Naive B cell (primary cell): ENCODE results near the gene MYO5A. TPM values are rescaled to one million over a fixed set of nuclear protein-coding genes. Genes with fewer than 3 reads are reported as not detected.

Experiments
- ATAC-seq, 2 donors: fragments of 150-1000 bp; cut with Tn5 transposase; 2 replicates each; pipeline ENCODE4 v1.10.0; 2021; ENCODE audit warnings: low read depth in 2 of 2, mild to moderate bottlenecking in 2 of 2, moderate library complexity in 2 of 2
- DNase-seq: peaks from one replicate; pipeline ENCODE4 v3.0.0; 2022
- H3K27ac Mint-ChIP-seq, 6 donors: one replicate each; pipeline ENCODE4 v1.8.0; 2020 to 2022; ENCODE audit warnings: mild to moderate bottlenecking in 6 of 6, mixed read lengths in 6 of 6, moderate library complexity in 5 of 6, inconsistent platforms in 2 of 6
- H3K27me3 Mint-ChIP-seq, 3 donors: one replicate each; pipeline ENCODE4 v1.8.0; 2021 to 2022; ENCODE audit warnings: mixed read lengths in 3 of 3, mild to moderate bottlenecking in 1 of 3
- H3K36me3 Mint-ChIP-seq, 2 donors: one replicate each; pipeline ENCODE4 v1.8.0; 2020 to 2022; ENCODE audit warnings: mixed read lengths in 2 of 2, inconsistent platforms in 1 of 2, mild to moderate bottlenecking in 1 of 2
- H3K4me1 Mint-ChIP-seq, 3 donors: one replicate each; pipeline ENCODE4 v1.8.0; 2020 to 2022; ENCODE audit warnings: mixed read lengths in 3 of 3, inconsistent platforms in 1 of 3, mild to moderate bottlenecking in 1 of 3, moderate library complexity in 1 of 3
- H3K4me3 Mint-ChIP-seq, 8 donors: one replicate each; pipeline ENCODE4 v1.8.0; 2020 to 2022; ENCODE audit warnings: mild to moderate bottlenecking in 8 of 8, mixed read lengths in 8 of 8, moderate library complexity in 8 of 8, inconsistent platforms in 2 of 8
- H3K9me3 Mint-ChIP-seq, 7 donors: one replicate each; pipeline ENCODE4 v1.8.0; 2020 to 2022; ENCODE audit warnings: mixed read lengths in 7 of 7, mild to moderate bottlenecking in 5 of 7, inconsistent platforms in 2 of 7, moderate library complexity in 1 of 7
- polyA plus RNA-seq, 6 donors: library from polyadenylated mRNA; unstranded; fragments of 300-500 nt; fragmentation: Illumina TruSeq; gene quantifications; one replicate each; pipeline ENCODE4 v1.2.3, GENCODE V29; 2021; ENCODE audit warnings: low read depth in 6 of 6

The MYO5A gene
- polyA plus RNA-seq, 6 donors from 2014 or later: 3.8 to 15.0 (median 9.3) TPM

DNA sequence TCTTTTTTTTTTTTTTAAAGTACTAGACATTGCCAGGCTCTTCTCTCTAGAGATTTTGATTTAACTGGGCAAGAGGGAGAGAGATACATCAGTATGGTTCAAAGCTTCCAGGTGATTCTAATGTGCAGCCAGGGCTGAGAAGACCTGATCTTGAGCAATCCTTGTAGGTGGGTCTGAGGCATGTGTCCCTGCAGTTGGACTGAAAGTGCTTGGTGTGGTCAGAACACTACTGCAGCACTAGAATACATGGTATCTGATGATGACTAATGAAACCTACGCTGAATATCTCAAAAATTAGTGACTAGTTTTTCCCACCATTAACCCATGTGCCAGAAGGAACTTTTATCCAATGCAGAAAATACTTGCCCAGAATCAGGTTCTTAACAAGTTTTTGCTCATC lies 198.7 kb downstream of the MYO5A start:
- ATAC-seq (no peak), DNase-seq (no peak)
- H3K9me3 Mint-ChIP-seq: no peaks in the 10 kb centered on the region
- H3K4me3 Mint-ChIP-seq: no peak overlapping the region
- H3K36me3 Mint-ChIP-seq: peaks cover 27 to 40% of the 10 kb centered on the region in 2 donors
- H3K27ac Mint-ChIP-seq: no peak overlapping the region
- no peaks in the 10 kb centered on the region for H3K27me3 Mint-ChIP-seq
- peaks cover 8 to 11% (median 8%) of the 10 kb centered on the region in 3 donors for H3K4me1 Mint-ChIP-seq

- Mint-ChIP-seq H3K27me3 (no peaks in the 10 kb centered on the region), H3K4me3 (no peak overlapping the region), H3K9me3 (no peaks in the 10 kb centered on the region), H3K4me1 (peaks cover 8 to 11% (median 8%) of the 10 kb centered on the region in 3 donors), H3K27ac (no peak overlapping the region), H3K36me3 (peaks cover 22 to 38% of the 10 kb centered on the region in 2 donors)
- DNase-seq: no peak
- no peak for ATAC-seq
These were observed 199.5 kb downstream of the MYO5A start for GRCh38 chr15:52329150-52329549.

DNA sequence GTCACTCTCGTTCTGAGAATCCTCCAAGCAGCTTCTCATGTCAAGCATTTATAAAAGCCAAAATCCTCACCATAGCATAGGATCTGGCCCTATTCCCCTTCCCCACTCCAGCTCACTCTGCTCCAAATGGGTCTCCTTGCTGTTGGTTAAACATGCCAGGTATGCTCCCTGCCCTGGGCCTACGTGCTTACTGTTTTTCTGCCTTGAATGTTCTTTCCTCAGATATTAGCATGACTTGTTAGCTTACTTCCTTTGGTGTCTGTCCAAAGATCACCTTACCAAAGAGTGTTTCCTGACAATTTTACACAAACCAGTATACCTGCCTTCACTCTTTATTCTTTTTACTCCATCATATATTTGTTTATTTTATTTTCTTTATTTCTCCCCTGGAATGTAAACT lies 200.0 kb downstream of the MYO5A start:
- Mint-ChIP-seq H3K27me3 (no peaks in the 10 kb centered on the region), H3K4me1 (peaks cover 8 to 11% (median 8%) of the 10 kb centered on the region in 3 donors), H3K27ac (peak overlapping the region in 1 of 6 donors; percentile 52), H3K9me3 (no peaks in the 10 kb centered on the region), H3K36me3 (peaks cover 22 to 38% of the 10 kb centered on the region in 2 donors), H3K4me3 (no peak overlapping the region)
- no peak for ATAC-seq
- DNase-seq: no peak

- Mint-ChIP-seq H3K27me3 (no peaks in the 10 kb centered on the region), H3K4me1 (peaks cover 6 to 7% (median 6%) of the 10 kb centered on the region in 3 donors), H3K4me3 (no peak overlapping the region), H3K36me3 (peaks cover 24 to 43% of the 10 kb centered on the region in 2 donors), H3K9me3 (no peaks in the 10 kb centered on the region), H3K27ac (no peak overlapping the region)
- DNase-seq (no peak), ATAC-seq (no peak)
These were observed 201.9 kb downstream of the MYO5A start for GRCh38 chr15:52326756-52327155.

GRCh38 chr15:52324109-52324508 lies 204.6 kb downstream of the MYO5A start:
- no peak for ATAC-seq
- H3K9me3 Mint-ChIP-seq: no peaks in the 10 kb centered on the region
- H3K27ac Mint-ChIP-seq: peak overlapping the region in 1 of 6 donors; percentile 56
- H3K36me3 Mint-ChIP-seq: peaks cover 43 to 60% of the 10 kb centered on the region in 2 donors
- no peak for DNase-seq
- H3K4me3 Mint-ChIP-seq: no peak overlapping the region
- H3K4me1 Mint-ChIP-seq: no peaks in the 10 kb centered on the region
- H3K27me3 Mint-ChIP-seq: no peaks in the 10 kb centered on the region

DNA sequence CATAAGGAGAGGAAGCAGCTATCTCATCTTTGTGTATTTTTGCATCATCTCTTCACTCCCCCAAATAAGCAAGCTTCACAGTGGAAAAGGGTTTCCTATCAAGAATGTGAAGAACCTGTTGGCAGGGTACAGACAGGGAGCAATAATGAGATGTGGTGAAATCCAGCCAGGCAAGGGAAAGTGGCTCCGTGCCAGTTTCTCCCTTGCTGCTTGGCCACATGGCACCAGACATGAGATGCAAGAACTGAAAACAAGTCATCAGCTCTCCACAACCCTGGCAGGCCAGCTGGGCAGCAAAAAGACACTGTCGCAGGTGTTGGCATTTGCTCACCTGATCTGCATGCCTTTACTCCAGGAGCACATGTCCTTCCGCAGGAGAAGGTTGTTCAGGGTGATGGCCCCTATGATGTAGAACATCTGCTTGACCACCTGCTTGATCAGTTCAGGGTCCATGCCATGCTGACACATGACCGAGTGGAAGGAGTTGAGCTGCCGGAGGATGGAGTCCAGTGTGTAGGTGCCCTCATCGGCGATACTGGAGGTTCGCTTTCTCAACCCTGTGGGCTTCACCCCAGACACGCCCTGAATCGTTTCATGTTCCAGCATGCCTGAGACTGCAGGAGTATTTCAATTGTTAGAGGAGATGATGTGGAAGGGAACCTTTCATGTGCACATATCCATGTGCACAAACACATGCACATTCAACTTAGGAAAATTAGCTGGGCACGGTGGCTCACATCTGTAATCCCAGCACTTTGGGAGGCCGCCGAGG lies 209.8 kb downstream of the MYO5A start:
- Mint-ChIP-seq H3K27me3 (no peaks in the 10 kb centered on the region), H3K4me1 (no peaks in the 10 kb centered on the region), H3K4me3 (no peak overlapping the region), H3K27ac (no peak overlapping the region), H3K9me3 (no peaks in the 10 kb centered on the region), H3K36me3 (peaks cover 44 to 51% of the 10 kb centered on the region in 2 donors)
- ATAC-seq (no peak), DNase-seq (no peak)

GRCh38 chr15:52317688-52318087 lies 211.0 kb downstream of the MYO5A start:
- no peak for DNase-seq
- Mint-ChIP-seq H3K27me3 (no peaks in the 10 kb centered on the region), H3K36me3 (peaks cover 52 to 54% of the 10 kb centered on the region in 2 donors), H3K4me3 (no peak overlapping the region), H3K9me3 (no peaks in the 10 kb centered on the region), H3K4me1 (no peaks in the 10 kb centered on the region), H3K27ac (peak overlapping the region in 2 of 6 donors; percentile 66 to 89)
- no peak for ATAC-seq

DNA sequence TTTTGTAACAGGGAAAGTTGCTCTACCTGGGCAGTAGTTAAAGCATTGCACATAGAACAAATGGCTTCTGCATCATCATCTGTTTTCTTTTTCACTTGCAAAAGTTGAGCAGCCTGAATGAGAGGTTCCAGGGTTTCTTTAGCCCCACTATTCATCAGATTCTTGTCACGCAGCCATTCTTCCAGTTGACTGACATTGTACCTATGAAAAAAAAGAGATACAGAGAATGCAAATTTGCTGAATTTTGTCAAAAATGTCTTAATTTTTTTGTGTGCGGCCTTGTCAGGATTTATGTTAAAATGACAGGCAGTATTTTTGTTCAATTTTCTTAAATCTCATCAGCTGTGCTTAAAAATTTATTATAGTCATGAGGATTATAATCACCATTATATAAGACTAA lies 211.7 kb downstream of the MYO5A start:
- no peaks in the 10 kb centered on the region for H3K27me3 Mint-ChIP-seq
- DNase-seq (no peak), ATAC-seq (no peak)
- no peaks in the 10 kb centered on the region for H3K9me3 Mint-ChIP-seq
- H3K4me1 Mint-ChIP-seq: no peaks in the 10 kb centered on the region
- peak overlapping the region in 1 of 6 donors; percentile 66 for H3K27ac Mint-ChIP-seq
- H3K4me3 Mint-ChIP-seq: no peak overlapping the region
- H3K36me3 Mint-ChIP-seq: peaks cover 52 to 54% of the 10 kb centered on the region in 2 donors

DNA sequence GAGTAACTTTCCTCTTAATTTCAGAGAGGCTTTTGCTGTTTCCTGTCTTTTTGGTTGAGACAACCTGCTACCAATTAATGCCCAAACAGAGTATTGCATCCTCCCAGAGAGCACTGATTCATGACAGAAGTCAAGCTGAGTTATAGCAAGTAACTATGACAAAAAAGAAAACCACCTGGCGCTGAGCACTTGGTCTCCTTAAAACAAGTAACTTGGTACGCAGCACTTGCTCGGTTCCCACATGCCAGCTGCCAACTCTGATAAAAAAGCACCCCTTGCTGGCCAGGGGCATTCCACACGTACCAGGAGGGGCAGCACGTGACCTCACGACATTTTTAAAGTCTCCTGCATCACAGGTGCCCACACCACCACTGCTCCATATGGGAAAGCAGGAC lies 219.5 kb downstream of the MYO5A start:
- Mint-ChIP-seq H3K4me1 (peaks cover 17 to 25% (median 22%) of the 10 kb centered on the region in 3 donors), H3K27ac (peak overlapping the region in 5 of 6 donors; percentile 19 to 85 (median 60)), H3K9me3 (no peaks in the 10 kb centered on the region), H3K36me3 (peaks cover 21 to 28% of the 10 kb centered on the region in 2 donors), H3K27me3 (no peaks in the 10 kb centered on the region), H3K4me3 (peak overlapping the region in 5 of 8 donors; percentile 7 to 50 (median 35))
- ATAC-seq (peak; percentile 80 to 84), DNase-seq (peak; percentile 16)

GRCh38 chr15:52308446-52309153 lies 220.1 kb downstream of the MYO5A start:
- peaks cover 22 to 25% (median 22%) of the 10 kb centered on the region in 3 donors for H3K4me1 Mint-ChIP-seq
- H3K27me3 Mint-ChIP-seq: no peaks in the 10 kb centered on the region
- peaks cover 18 to 22% of the 10 kb centered on the region in 2 donors for H3K36me3 Mint-ChIP-seq
- H3K4me3 Mint-ChIP-seq: peak overlapping the region in 6 of 8 donors; percentile 9 to 74 (median 42)
- peak overlapping the region in 5 of 6 donors; percentile 2 to 85 (median 60) for H3K27ac Mint-ChIP-seq
- DNase-seq: no peak
- peak; percentile 59 to 68 for ATAC-seq
- no peaks in the 10 kb centered on the region for H3K9me3 Mint-ChIP-seq

- no peak for ATAC-seq
- no peak for DNase-seq
- H3K4me1 Mint-ChIP-seq: peaks cover 22 to 26% (median 25%) of the 10 kb centered on the region in 3 donors
- no peaks in the 10 kb centered on the region for H3K27me3 Mint-ChIP-seq
- peaks cover 13 to 17% of the 10 kb centered on the region in 2 donors for H3K36me3 Mint-ChIP-seq
- H3K4me3 Mint-ChIP-seq: no peak overlapping the region
- H3K9me3 Mint-ChIP-seq: no peaks in the 10 kb centered on the region
- H3K27ac Mint-ChIP-seq: no peak overlapping the region
These were observed 220.8 kb downstream of the MYO5A start for GRCh38 chr15:52307847-52308246.

DNA sequence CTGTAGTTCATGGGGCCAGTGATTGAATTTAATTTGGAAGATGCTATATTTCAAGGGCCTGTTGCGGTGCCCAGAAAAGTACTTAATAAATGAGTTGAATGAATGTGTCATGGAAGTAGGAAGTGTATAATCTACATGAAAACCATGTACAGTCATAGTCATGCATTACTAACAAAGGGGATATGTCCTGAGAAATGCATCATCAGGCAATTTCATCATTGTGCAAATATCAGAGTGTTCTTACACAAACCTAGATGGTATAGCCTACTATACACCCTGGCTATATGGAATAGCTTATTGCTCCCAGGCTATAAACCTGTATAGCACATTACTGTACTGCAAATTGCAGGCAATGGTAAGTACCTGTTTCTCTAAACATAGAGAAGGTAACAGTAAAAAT lies 222.4 kb downstream of the MYO5A start:
- Mint-ChIP-seq H3K27ac (no peak overlapping the region), H3K4me3 (no peak overlapping the region), H3K27me3 (no peaks in the 10 kb centered on the region), H3K9me3 (no peaks in the 10 kb centered on the region), H3K36me3 (peaks cover 13 to 17% of the 10 kb centered on the region in 2 donors), H3K4me1 (peaks cover 22 to 26% (median 25%) of the 10 kb centered on the region in 3 donors)
- DNase-seq: no peak
- ATAC-seq: no peak

GRCh38 chr15:52303093-52303772 lies 225.4 kb downstream of the MYO5A start:
- peaks cover 10 to 13% of the 10 kb centered on the region in 2 donors for H3K36me3 Mint-ChIP-seq
- H3K27me3 Mint-ChIP-seq: peaks cover 0 to 5% (median 0%) of the 10 kb centered on the region in 3 donors
- H3K4me3 Mint-ChIP-seq: no peak overlapping the region
- peak overlapping the region in 1 of 6 donors; percentile 12 for H3K27ac Mint-ChIP-seq
- peaks cover 7 to 11% (median 9%) of the 10 kb centered on the region in 3 donors for H3K4me1 Mint-ChIP-seq
- ATAC-seq (no peak), DNase-seq (no peak)
- H3K9me3 Mint-ChIP-seq: peaks cover 0 to 3% (median 0%) of the 10 kb centered on the region in 7 donors
